Small intestine (tissue), 7 donors: Measurements from ENCODE around the gene ITM2C. TPM values are rescaled to one million over a fixed set of nuclear protein-coding genes. Genes with fewer than 3 reads are reported as not detected.

Experiments used
- DNase-seq, 2 donors: peaks; one replicate each; pipeline versions ENCODE4 v3.0.0 to v3.0.0-alpha.2; 2013
- FAIRE-seq: peaks from 2 replicates; lab custom pipeline; 2012; peaks lifted over from hg19 to GRCh38; lab: Jason Lieb, UNC
- H3K27ac ChIP-seq, 3 donors: one replicate each; pipeline ENCODE4 v1.5.1; 2013; ENCODE audit warnings: low read length in 2 of 3, mild to moderate bottlenecking in 2 of 3, control low read depth in 1 of 3, inconsistent platforms in 1 of 3, low read depth in 1 of 3, moderate library complexity in 1 of 3
- H3K27me3 ChIP-seq, 3 donors: one replicate each; pipeline ENCODE4 v1.6.1; 2013; ENCODE audit warnings: low read length in 3 of 3, inconsistent platforms in 1 of 3; ENCODE audit not compliant: control insufficient read depth in 3 of 3, insufficient read depth in 3 of 3
- H3K36me3 ChIP-seq, 3 donors: one replicate each; pipeline ENCODE4 v1.6.1; 2013; ENCODE audit warnings: low read length in 3 of 3, inconsistent platforms in 1 of 3, low read depth in 1 of 3, mild to moderate bottlenecking in 1 of 3, moderate library complexity in 1 of 3; ENCODE audit not compliant: control insufficient read depth in 3 of 3, insufficient read depth in 2 of 3
- H3K4me1 ChIP-seq, 3 donors: one replicate each; pipeline ENCODE4 v1.6.1; 2013; ENCODE audit warnings: low read length in 2 of 3, inconsistent platforms in 1 of 3, low read depth in 1 of 3, mild to moderate bottlenecking in 1 of 3, moderate library complexity in 1 of 3; ENCODE audit not compliant: control insufficient read depth in 3 of 3, insufficient read depth in 2 of 3
- H3K4me3 ChIP-seq, 3 donors: one replicate each; pipeline ENCODE4 v1.5.1; 2013; ENCODE audit warnings: low read length in 3 of 3, control low read depth in 1 of 3, inconsistent platforms in 1 of 3, low read depth in 1 of 3, mild to moderate bottlenecking in 1 of 3, moderate library complexity in 1 of 3
- H3K9me3 ChIP-seq, 2 donors: one replicate each; pipeline ENCODE4 v1.6.1; 2013; ENCODE audit warnings: low read depth in 1 of 2, low read length in 1 of 2; ENCODE audit not compliant: control insufficient read depth in 2 of 2, insufficient read depth in 1 of 2
- WGBS, 3 donors: extraction: QIAGEN DNeasy Blood & Tissue Kit; methylation state at CpG; one replicate each; pipeline ENCODE4 v1.1.7; 2013; 5-methylcytosine and 5-hydroxymethylcytosine counted together
- polyA plus RNA-seq, 4 donors: library from polyadenylated mRNA; stranded (reverse) in 3 of 4; unstranded in 1 of 4; fragments of 200-250 nt in 3 of 4; fragments of 120-200 nt in 1 of 4; gene quantifications; one replicate each; pipeline versions ENCODE4 v1.2.1 to v1.2.3, GENCODE V29; 2013
- donor health status: healthy with polysubstance abuse.
- donor health status: control.
- donor health status: control.
- donor health status: Bipolar disorder and iron deficiency.
- donor health status: healthy.

ITM2C gene
- polyA plus RNA-seq, 4 donors: 38.9 to 455 (median 168) TPM

DNA sequence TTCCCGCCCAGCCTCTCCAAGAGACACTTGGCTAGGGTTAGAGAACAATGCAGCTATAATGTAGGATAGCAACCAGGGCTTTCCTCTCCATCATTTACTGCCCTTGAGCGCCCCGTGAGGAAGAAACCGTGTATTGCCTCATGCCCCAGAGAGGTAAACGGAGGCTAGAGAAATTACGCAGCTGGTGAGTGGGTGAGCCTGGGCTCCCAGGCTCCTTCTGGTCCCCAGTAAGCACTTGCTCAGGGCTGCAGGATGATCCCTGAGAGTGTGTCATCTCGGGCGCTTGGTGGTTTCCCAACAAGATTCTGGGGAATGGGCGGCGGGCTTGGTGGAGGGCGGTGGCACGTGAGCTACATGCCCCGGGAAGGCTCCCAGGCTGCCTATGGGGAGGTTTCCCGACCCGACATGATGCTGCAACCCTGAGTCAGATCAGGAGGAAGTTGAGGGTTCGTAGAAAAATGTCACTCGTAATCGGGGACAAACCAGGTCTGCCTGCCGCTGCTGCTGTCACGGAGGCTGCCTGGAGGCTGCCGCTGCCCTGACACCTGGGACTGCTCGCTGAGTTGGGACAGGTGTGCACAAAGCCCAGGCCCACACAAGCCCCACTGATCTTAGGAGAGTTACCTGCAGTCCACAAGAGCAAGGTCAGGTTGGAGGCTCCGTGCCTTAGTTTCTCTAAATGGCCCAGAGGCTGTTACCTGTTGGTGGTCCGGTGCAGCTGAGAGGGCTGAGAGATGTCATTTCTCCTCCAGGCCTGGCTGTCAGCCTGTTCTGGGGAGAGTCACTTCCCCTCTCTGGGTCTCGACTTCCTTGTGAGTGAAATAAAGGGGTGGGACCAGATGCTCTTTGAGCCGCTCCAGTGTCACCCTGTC, 60.0 kb downstream of the ITM2C start, which contains the start of gene GPR55:
Gene GPR55 (minus strand): TSS at position 773 of the 872 bp plus-strand sequence. CDS start 14,280 bp downstream, outside the sequence.
- Histone ChIP-seq H3K27me3 (peaks cover 0 to 4% (median 0%) of the 10 kb centered on the region in 3 donors), H3K4me1 (no peaks in the 10 kb centered on the region), H3K9me3 (no peaks in the 10 kb centered on the region), H3K36me3 (no peaks in the 10 kb centered on the region), H3K27ac (peak within 1 kb of the TSS in 2 of 3 donors; percentile 24 to 68), H3K4me3 (peak within 1 kb of the TSS in 1 of 3 donors; percentile 33)
- FAIRE-seq (no peak), DNase-seq (peak in 1 of 2 donors; percentile 52)
- WGBS, 3 donors: 51 to 68% (median 56%) methylated on average over 26 of the region's 26 CpGs

DNA sequence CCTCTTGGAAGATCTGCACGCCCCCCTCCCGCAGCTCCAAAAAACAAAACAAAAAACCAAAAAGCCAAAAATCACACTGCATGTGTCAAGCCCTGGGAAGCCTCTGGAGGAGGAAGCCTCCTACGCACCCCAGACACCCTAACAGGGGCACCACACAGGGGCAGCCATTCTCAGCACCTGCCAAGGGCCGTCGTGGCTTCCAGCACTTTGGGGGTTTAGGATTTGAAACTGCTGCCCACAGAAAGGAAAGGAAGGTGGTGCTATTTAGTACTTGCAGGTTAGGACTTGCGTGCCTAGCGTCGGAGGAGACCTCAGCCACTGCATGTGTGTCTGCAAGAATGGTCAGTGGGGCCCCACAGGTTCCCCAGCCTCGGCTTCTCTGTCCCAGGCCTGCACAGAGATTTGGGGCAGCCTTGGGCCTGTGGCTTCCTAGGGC, 60.7 kb downstream of the ITM2C start:
- H3K4me1 ChIP-seq: no peaks in the 10 kb centered on the region
- FAIRE-seq (no peak), DNase-seq (no peak)
- peak overlapping the region in 2 of 3 donors; percentile 24 to 68 for H3K27ac ChIP-seq
- no peak overlapping the region for H3K4me3 ChIP-seq
- 64 to 73% (median 70%) methylated on average over 9 of the region's 9 CpGs for WGBS, 3 donors
- no peaks in the 10 kb centered on the region for H3K36me3 ChIP-seq
- H3K27me3 ChIP-seq: peaks cover 0 to 4% (median 0%) of the 10 kb centered on the region in 3 donors
- H3K9me3 ChIP-seq: no peaks in the 10 kb centered on the region

DNA sequence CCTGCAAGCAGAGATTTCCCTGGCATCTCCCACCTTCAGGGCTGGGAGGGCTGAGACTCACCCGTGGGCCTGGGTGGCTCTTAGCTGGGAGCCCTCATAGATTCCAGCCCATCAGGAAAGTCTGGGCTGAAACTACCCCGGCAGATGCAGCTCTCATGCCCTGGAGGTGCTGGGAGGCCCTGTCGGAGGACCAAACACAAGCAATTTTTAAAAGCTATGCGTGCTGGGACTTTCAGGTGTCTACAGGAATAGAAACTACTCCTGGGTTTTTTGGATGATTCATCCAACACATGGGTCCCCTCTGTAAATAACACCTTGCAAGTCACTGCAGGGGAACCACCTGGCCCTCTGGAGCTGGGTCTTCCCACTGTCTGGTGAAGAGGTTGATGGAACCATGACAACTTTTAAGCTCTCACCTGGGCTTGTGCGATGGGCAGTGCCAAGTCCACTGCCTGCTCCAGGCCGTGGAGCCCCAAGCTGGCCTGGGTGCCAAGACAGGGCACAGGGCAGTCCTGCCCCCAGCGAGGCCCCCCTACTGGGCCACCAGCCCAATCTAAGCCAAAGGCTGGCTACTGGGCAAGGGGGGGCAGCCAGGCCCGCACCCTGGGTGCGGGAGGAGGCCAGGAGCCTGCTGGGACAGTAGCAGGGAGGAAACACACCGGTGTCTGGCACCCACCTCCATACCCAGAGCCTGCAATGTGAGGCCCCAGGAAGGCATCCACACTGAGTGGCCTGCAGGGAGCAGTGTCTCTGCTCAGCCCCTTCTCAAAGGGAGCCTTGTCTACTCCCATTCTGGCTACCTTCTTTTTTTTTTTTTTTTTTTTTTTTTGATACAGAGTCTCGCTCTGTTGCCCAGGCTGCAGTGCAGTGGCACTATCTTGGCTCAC, 61.4 kb downstream of the ITM2C start:
- peak overlapping the region in 1 of 3 donors; percentile 68 for H3K27ac ChIP-seq
- peaks cover 0 to 4% (median 0%) of the 10 kb centered on the region in 3 donors for H3K27me3 ChIP-seq
- no peak overlapping the region for H3K4me3 ChIP-seq
- H3K36me3 ChIP-seq: no peaks in the 10 kb centered on the region
- no peaks in the 10 kb centered on the region for H3K9me3 ChIP-seq
- WGBS, 3 donors: 78 to 86% (median 84%) methylated on average over 10 to 11 of the region's 11 CpGs
- DNase-seq (no peak), FAIRE-seq (no peak)
- H3K4me1 ChIP-seq: no peaks in the 10 kb centered on the region

DNA sequence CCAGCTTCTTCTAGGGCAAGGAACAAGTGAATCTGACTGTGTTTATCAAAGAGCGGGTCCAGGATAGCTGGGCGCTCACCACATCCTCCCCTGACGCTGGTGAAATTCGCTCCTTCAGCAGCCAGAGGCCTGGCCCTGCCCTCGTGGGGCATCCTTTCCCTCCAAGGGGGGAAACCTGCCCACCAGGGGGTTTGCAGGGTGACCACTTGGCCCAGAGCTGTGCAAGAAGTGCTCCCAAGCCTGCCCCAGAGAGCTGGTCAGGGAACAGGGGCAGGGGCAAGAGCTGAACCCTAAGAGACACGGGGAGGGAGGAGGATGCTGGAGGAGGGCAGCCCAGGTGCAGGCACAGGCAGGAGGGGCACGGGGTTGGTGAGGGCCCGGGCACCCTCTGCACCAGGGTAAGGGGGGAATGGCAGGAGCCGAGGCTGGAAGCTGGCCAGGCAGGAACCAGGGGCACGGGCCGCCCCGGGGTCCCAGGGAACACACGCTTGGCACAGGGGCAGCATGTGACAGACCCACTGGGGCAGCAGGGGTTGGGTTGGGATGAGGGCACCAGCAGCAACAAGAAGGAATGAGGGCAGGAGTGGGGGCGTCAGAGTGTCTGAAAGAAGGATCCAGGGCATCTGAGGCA, 63.1 kb downstream of the ITM2C start:
- FAIRE-seq (no peak), DNase-seq (no peak)
- peaks cover 0 to 4% (median 0%) of the 10 kb centered on the region in 3 donors for H3K27me3 ChIP-seq
- WGBS, 3 donors: 84 to 87% (median 85%) methylated on average over 14 of the region's 14 CpGs
- no peaks in the 10 kb centered on the region for H3K4me1 ChIP-seq
- H3K36me3 ChIP-seq: no peaks in the 10 kb centered on the region
- H3K9me3 ChIP-seq: no peaks in the 10 kb centered on the region
- no peak overlapping the region for H3K4me3 ChIP-seq
- H3K27ac ChIP-seq: no peak overlapping the region

Other genes with a start within 250 kb of the ITM2C start
- gene CAB39, start 152.1 kb upstream of the ITM2C start, polyA plus RNA-seq: 10 to 100 TPM; 38.2 to 92.2 (median 56.5) TPM
- gene GPR55, start 60.3 kb downstream of the ITM2C start, polyA plus RNA-seq: 1 to 10 TPM in 1 of 4 donors, under 1 TPM in 3; 0.22 to 1.6 (median 0.56) TPM
- not detected for gene SPATA3, start 131.2 kb downstream of the ITM2C start, polyA plus RNA-seq
- gene C2orf72, start 172.6 kb downstream of the ITM2C start, polyA plus RNA-seq: 10 to 100 TPM in 2 of 4 donors, 1 to 10 TPM in 2; 6.5 to 69.4 (median 12.5) TPM
- 10 to 100 TPM; 45.8 to 75.1 (median 59.5) TPM for gene PSMD1, start 191.9 kb downstream of the ITM2C start, polyA plus RNA-seq